Transverse colon (tissue), 3 donors: ENCODE measurements around the gene HSPA1B.

ENCODE experiments used
- CTCF ChIP-seq, 5 experiments: fragments of 200-600 bp in 3 of 5; fragments of 450-650 bp in 2 of 5; sonication (generic) in 3 of 5; IDR thresholded peaks; 1 replicate in 2 of 5; 2 replicates in 3 of 5; pipeline ENCODE4 v1.5.1; 2016 to 2017; ENCODE audit warnings: antibody characterized with exemption in 5 of 5, inconsistent platforms in 3 of 5, mild to moderate bottlenecking in 2 of 5, moderate library complexity in 1 of 5
- EP300 ChIP-seq: sonication (generic); formaldehyde crosslinking; IDR thresholded peaks from one replicate; pipeline ENCODE4 v1.6.1; 2017; ENCODE audit warnings: antibody characterized with exemption, low read depth
- POLR2A ChIP-seq: fragments of 450-650 bp; IDR thresholded peaks from one replicate; pipeline ENCODE4 v1.6.1; 2016; ENCODE audit warnings: antibody characterized with exemption, mild to moderate bottlenecking, moderate library complexity

GRCh38 chr6:31822036-31822821, 5.3 kb upstream of the HSPA1B start:
- no peak for TF ChIP-seq CTCF (IDR thresholded peaks at IDR 0.05)
- TF ChIP-seq POLR2A = peak; percentile 66
- TF ChIP-seq EP300 = peak; percentile 4
